Right renal cortex interstitium (tissue), 3 donors: ENCODE measurements around the gene INPP4A. TPM values are rescaled to one million over a fixed set of nuclear protein-coding genes. Genes with fewer than 3 reads are reported as not detected.

Experiments
- DNase-seq, 3 donors: peaks; one replicate each; pipeline ENCODE4 v3.0.0-alpha.2; 2013; ENCODE audit warnings: low read depth in 3 of 3, low spot score in 2 of 3
- polyA plus RNA-seq, 3 donors: library from polyadenylated mRNA; unstranded; fragments of 120-200 nt; gene quantifications; one replicate each; pipeline ENCODE4 v1.2.1, GENCODE V29; 2013; ENCODE audit not compliant: insufficient read length in 3 of 3

Gene INPP4A
- polyA plus RNA-seq, 3 donors: 18.1 to 19.8 (median 18.4) TPM

DNA sequence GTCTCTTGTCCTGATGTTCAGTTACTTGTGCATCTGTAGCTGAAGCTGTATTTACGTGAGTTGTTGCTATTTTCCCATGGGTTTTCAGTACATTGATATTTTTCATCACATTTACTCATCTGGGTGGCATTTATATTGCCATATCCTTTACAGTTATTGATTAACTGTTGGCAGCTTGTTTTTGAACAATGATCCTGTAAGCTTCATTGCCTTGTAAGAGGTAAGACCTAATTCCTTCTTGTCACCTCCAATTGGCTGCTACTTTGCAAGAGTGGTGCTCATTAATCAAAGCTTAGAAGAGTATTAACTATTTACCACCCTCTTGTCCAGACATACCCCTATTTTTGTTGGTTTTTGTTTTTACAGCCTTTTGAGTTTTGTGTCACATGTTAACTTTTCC is 88.9 kb downstream of the INPP4A start:
- DNase-seq: no peak

DNA sequence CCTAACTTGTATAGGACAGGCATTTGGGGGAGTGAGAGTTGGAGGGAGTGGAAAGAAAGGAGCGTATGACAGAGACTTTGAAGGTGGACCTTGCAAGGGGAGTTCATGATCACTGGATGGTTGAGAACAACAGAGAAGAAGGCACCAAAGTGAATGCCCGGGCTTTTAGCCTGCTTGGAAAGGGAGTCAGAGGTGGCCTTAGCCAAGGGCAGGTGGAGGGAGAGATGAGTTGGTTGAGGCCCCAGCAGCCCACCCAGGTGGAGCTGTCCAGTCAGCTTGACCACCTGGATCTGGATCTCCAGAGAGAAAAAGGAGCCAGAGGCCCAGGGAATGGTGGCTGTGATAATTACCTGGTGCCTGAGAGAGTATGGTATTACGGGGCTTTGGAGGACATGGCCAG is 90.1 kb downstream of the INPP4A start:
- no peak for DNase-seq

DNA sequence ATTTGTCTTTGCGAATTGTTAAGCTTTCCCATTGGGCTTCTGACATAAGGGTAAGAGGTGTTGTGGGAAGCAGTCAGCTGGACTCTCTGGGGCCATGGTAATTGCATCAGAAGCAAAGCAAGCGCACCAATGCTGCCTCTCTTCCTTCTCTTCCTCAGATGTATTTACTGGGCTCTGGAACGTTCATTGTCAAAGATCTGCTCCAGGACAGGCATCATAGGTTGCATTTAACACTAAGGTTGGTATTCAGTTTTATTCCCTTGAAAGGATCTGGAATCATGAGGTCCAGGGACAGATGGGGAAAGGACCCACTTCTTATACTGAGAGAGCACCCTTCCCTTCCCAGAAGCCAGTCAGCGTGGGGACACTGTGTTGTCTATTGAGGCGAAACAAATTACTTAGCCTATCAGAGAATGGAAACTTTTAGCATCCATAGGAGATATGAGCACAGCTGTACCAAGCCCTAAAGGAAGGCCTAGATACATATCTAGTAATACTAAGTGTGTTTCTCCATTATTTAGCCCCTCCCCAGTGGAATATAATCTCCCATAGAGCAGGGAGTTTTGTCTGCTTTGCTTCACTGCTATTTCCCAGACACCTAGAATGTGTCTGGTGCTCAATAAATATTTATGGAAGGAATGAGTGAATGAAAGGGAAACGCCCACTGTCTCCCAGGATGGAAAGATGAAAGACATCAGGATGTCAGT is 91.5 kb downstream of the INPP4A start:
- DNase-seq: no peak

DNA sequence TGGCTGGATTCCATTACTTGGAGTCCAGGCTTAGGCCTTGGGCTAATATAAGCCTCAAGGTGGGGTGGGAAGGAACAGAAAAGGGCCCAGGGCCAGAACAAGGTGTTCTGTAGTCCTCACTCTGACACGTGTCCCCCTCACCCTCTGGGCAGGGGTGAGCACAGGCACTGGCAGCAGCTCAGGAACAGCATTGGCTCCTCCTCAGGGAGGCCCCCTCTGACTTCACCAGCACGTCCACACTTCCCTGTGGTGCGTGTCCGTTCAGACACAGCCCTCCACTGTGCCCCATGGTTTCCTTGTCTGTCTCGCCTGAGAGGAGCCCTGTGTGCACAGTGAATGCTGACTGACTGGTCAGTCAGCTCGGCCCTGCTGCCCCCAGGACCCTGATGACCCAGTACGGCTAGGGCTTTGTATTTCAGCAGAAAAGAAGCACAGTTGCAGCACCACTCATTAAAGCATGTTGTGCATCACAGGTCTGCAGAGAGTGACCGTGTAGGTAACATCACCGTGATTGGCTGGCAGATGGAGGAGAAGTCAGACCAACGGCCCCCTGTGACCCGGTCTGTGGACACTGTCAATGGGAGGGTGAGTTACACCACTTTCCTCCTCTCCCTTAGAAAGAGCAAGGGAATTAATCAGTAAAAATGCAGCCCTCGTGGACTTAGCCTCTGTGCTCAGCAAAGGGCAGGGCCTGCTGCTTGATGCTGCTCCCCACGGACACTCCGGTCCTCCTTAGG is 92.9 kb downstream of the INPP4A start:
- no peak for DNase-seq

DNA sequence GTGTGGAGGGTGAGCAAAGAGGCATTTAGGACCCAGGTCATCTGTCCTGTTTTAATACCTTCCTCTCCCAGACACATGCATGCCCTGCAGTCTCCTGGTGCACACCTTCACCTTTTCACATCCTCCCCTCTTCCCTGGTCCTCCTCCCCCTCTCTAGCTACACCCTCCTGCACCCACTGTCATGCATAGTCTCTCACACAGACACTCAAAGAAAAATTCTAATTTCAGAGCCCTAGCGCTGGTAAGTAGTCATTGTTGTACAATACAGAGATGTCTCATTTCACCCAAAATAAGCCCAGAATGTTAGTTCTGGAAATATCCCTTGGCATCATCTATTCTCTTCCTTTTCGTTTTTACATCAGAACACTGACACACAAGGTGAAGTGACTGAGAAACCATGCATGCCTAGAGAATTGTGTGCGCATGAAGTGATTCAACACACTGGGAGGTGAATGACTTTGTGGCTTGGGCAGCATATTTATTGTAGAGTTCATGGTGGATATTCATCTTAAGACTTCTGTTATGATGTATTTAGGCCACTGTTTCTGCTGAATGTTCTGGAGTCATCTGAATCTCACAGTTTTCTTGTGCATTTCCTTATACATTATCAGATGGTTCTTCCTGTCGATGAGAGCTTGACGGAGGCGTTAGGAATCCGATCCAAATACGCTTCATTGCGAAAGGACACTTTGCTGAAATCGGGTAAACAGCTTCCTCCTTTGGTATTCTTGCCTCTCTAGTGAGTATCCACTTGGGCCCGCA is 93.8 kb downstream of the INPP4A start:
- no peak for DNase-seq

DNA sequence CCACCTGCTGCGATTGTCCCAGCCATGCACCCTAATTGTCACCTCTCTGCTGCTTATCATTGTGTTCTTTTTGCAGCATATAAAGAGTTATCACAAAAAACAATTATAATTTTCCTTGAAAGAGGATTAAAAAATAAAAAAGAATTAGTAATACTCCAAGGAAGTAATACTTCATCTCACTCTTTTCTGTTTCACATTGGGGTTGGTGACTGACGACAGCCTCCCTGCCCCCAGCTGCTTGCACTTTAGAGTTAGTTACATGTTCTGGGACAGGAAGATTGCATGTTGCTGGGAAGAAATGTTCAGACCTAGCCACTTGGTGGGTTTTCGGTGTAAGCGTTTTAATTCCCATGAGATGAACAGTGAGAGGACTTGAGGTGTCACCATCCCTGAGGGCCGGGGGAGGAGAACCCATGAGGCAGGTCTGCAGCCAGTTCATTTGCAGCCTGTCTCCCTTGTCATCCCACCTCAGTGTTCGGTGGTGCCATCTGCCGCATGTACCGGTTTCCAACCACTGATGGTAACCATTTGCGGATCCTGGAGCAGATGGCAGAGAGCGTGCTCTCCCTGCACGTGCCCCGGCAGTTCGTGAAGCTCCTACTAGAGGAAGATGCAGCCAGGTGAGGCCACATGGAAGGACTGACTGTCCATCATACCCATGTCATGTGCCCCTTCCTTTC is 94.5 kb downstream of the INPP4A start:
- DNase-seq: no peak

DNA sequence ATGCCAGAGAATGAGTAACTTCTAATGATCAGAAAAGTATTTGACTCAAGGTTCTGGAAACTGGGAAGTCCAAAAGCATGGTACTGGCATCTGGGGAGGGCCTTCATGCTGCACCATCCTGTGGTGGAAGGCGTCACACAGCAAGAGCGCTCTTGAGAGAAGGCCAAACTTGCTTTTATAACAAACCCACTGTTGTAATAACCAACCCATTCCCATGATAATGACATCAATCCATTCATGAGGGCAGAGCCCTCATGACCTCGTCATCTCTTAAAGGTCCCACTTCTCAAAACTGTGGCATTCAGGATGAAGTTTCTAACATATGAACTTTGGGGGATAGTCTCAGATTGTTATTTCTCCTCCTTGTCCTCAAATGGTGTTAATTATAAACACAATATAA is 95.9 kb downstream of the INPP4A start:
- DNase-seq: no peak

DNA sequence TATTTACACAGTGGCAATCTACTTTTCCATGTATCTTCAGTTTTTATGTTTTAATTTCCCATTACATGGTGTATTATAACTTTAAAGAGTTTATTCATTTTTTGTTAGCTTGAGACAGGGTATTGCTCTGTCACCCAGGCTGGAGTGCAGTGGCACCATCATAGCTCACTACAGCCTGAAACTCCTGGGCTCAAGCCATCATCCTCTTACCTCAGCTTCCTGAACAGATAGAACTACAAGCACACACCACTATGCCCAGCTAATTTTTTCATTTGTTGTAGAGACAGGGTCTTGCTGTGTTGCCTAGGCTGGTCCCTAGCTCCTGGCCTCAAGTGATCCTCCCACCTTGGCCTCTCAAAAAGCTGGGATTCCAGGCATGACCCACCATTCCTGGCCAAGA is 96.8 kb downstream of the INPP4A start:
- no peak for DNase-seq

DNA sequence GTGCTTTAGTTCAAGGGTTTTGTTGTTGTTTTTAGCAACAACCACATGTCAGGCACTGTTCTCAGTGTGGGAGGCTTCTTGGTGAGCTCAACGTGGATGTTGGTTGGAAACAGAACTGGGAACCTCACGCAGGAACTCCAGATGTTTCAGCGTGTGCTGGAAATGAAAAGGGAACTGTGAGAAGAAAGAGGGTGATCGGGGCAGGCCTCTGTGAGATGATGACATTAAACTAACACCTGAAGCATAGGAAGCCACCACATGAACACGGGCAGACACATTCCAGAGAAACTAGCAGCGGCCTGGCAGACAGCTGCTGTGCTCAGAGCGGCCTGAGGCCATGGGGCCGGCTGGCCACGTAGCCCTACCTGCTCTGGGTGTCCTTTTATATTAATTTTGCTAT is 97.2 kb downstream of the INPP4A start:
- DNase-seq: no peak

DNA sequence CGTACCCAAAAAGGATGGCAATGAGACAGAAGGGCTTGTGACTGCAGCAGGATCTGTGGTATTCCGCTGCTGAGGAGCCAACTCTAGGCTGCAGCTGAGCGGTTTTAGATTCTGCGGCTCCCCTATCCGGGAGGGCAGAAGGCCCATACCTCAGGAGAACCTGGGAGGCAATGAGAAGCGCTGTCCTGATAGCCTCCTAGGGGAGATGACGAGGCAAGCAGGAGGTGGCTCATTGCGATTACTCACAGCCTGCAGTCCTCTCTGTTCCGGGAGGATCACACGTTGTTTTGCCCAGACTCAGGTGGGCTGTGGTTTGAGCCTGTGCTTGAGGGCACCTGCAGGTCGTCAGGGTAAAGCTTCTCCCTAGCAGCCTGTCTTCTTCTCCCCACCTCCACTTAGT is 98.6 kb downstream of the INPP4A start:
- DNase-seq: no peak

DNA sequence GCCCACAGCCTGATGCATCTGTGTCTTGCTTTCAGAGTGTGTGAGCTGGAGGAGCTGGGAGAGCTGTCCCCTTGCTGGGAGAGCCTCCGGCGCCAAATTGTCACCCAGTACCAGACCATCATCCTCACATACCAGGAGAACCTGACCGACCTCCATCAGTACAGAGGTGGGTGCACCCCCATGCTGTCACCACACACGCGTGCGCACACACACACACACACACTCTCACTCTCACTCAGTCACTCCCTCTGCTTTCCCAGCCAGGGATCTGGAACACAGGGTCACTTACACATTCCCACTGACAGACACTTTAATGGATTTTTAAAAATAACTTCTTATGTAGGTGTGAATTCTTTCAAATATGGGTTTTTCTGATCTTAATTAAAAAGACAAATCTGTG is 99.2 kb downstream of the INPP4A start:
- DNase-seq: no peak

DNA sequence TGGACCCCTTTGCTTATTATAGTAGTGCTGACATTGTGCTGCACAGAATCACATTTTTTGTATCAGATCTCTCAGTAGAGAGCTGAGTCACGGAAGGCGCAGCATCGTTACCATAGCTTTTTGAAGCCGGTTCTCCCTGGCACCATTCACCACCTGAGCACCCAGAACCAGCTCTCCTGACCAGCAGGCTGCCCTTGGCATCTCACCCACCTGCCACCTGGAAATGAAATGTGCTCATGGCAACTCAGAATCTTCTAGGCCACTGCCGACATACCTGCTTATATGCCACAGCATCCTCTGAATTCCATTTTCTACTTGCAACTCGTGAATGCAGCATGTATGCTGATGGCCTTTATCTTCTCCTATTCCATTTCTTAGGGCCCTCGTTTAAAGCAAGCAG is 100.9 kb downstream of the INPP4A start:
- DNase-seq: no peak

DNA sequence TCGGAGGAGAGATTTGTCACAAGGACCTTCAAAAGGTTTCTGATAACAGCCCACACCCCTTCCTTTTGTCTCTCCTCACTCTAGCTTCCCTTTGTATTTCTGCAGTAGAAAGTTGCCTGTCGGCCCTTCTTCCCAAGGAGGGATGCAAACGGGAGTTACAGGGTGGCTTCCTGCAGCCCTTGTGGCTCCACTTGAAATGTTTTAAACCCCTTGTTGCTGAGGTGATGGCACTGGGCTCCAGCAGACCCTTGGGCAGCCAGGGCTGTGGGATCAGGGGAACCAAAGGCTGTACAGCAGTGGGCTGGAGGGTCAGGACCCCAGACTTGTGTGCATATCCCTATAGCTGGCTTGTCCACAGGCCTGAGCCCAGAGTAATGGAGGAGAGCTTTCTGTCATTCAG is 101.5 kb downstream of the INPP4A start:
- DNase-seq: no peak

DNA sequence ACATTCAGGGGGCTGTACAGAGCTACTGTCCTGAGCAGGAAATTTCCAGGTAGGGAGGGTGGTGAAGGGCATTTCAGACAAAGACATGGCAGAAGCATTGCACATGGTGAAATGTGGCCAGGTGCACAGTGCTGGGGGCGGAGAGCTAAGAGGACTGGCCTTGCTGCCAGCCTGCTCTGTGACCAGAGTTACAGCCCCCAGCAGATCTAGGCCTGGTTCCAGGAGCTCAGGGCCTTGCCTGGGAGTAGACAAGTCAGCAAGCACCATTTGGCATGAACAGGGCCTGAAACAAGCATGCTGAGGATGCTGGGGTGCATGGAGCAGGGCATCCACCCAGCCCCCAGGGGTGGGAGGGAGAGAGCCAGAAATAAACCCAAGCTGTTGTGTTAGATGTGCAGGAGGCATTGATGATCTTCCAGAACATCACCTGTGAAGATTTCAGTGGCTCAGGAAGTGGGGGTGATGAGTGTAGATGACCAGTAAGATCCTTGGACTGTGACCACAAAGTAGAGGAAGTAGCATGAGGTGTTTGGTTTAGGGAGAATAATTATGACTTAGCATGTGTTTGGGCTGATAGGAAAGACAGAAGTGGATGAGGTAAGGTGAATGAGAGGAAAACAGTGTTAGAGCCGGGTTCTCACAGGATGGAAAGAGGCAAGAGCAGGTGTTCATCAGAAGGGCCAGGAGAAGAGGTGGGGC is 102.6 kb downstream of the INPP4A start:
- no peak for DNase-seq

DNA sequence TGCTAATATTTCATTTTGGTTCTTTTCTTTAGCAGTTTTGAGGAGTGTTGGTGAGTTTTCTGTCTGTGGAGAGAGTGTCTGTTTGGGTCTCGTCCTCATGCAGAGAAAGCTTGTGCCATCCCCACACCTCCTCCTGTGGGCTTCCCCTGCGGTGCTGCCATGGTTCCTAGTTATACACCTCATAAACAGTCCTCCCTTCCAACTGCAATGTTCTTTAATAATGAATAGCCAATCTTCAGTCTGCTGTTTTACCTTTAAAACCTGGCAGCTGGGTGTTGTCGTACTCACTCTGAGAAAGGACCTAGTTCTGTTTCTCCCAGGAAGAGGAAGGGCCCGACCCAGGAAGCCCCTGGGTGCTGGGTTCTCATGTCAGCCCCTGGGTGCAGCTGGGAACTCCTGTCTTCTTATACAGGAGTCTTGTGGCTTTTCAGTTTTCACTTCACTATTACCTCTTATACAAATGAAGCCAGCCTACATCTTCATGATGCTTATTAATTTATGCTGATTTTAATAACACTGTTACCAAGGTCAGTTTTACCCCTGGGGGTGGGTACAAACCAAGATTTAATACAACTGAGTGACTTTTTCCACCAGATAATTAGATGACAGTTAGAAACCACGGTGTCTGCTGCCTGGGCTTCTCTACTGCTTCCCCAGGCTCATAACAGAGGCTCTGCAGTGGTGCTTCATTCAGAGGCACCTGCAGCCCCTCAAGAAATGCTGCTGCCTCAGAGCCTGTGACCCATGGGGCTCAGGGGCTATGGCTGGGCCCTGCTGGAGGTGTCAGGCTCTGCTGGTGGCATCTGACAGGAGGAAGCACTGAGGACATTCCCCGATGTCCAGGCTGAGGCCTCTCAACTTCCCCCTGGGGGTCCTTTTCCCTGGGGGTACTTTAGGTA is 104.5 kb downstream of the INPP4A start:
- no peak for DNase-seq

DNA sequence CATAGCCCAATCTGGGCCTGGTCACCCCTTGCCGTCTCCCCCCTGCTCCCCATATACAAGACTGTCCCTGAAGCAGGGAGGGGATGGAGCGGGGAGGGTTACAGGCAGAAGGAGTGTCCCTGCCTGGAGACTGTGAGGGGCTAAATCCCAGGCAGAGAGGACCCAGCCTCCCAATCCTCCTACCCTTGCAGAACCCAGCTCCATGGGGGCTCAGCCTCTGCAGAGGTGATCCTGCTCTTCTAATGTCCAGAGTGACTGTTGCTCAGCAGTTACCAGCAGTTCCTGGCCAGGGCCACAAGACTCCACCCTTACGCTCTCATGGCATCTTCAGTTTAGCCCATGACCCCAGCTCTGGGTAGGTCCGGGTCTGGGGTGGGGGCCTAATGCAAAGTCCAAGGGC is 105.5 kb downstream of the INPP4A start:
- DNase-seq: no peak

DNA sequence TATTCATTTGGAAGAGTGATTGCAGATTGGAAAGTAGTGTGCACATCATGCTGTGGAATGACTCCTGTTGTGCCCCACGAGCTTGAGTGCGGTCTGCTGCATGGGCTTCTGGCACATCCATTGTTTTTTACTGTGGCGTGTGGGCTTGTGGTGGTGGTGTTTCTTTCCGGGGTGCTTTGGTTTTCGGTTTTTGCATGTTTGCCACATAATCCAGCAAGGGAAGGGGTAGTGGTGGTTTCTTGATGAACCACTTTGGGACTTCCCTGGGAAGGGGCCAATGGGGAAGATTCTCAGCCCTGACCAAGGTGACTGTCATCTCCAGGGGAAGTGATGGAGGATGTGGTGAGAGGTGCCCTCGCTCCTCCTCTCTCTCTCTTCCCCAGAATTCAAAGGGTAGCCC is 106.7 kb downstream of the INPP4A start:
- no peak for DNase-seq

DNA sequence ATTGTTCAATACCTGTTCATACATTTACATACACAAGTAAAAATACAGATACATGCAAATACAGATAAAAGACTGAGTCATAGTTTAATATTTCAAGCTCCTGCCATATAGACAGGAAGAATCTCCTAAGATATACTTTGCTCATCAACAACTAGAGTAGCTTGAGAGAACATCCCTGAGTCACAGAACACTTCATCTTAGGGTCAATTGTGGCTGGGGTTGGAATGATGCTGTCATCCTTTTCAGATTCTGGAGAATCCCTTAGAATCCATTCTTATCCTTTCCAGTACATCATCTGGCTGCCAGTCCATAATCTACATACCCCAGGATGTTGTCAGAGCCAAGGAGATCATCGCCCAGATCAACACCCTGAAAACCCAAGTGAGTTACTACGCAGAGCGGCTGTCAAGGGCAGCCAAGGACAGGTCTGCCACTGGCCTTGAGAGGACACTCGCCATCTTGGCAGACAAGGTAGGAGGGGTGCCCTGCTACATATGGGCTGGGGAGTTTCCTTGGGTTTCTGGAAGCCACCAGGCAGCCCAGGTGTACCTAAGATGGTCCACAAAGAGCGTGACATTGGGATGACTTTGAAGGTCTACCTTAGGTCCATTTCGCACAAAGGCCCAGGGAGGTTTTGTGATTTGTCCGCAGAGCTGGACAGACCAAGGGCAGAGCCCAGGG is 108.0 kb downstream of the INPP4A start:
- DNase-seq: no peak
